HepG2 (cell line): ENCODE results near the gene TBCEL. TPM values are rescaled to one million over a fixed set of nuclear protein-coding genes. Genes with fewer than 3 reads are reported as not detected.

Experiments
- BRD4 ChIP-seq: sonication (generic); formaldehyde crosslinking; IDR thresholded peaks from 2 replicates; pipeline ENCODE4 v1.4.0; 2020; ENCODE audit warnings: missing genetic modification reagents
- FOXK2 ChIP-seq: fragments of 450-650 bp; IDR thresholded peaks from 2 replicates; pipeline ENCODE4 v1.6.1; 2016
- HIC2 ChIP-seq: sonication (generic); formaldehyde crosslinking; IDR thresholded peaks from 2 replicates; pipeline ENCODE4 v1.9.0; 2022; ENCODE audit warnings: low read depth, missing genetic modification reagents
- KDM4B ChIP-seq: sonication (generic); formaldehyde crosslinking; IDR thresholded peaks from 2 replicates; pipeline ENCODE4 v1.4.0; 2020; ENCODE audit warnings: missing genetic modification reagents
- KLF16 ChIP-seq, 2 experiments: sonication (generic) in 1 of 2; formaldehyde crosslinking in 1 of 2; IDR thresholded peaks; 2 replicates each; pipeline versions ENCODE4 v1.6.1 to v1.8.0; 2016 to 2023; ENCODE audit warnings: missing genetic modification reagents in 2 of 2, missing compliant biosample characterization in 1 of 2
- MNT ChIP-seq: fragments of 450-650 bp; IDR thresholded peaks from 2 replicates; pipeline ENCODE4 v1.6.1; 2016
- REPIN1 ChIP-seq: sonication (generic); formaldehyde crosslinking; IDR thresholded peaks from 2 replicates; pipeline ENCODE4 v1.8.0; 2022; ENCODE audit warnings: missing genetic modification reagents, low read depth, mild to moderate bottlenecking, borderline replicate concordance
- SAP130 ChIP-seq: IDR thresholded peaks from 2 replicates; pipeline ENCODE4 v1.6.1; 2016; ENCODE audit warnings: low read depth
- TCF7L2 ChIP-seq: IDR thresholded peaks from 2 replicates; pipeline ENCODE4 v1.6.1; 2011; ENCODE audit warnings: mild to moderate bottlenecking, low read depth, low read length, moderate library complexity
- TFDP1 ChIP-seq: IDR thresholded peaks from 2 replicates; pipeline ENCODE4 v1.6.1; 2016; ENCODE audit warnings: missing compliant biosample characterization, missing genetic modification reagents, borderline replicate concordance
- ZBTB20 ChIP-seq: sonication (generic); formaldehyde crosslinking; IDR thresholded peaks from 2 replicates; pipeline ENCODE4 v1.8.1; 2023; ENCODE audit warnings: missing genetic modification reagents, low read depth, mild to moderate bottlenecking, borderline replicate concordance
- ZFP36L2 ChIP-seq: sonication (generic); formaldehyde crosslinking; IDR thresholded peaks from 2 replicates; pipeline ENCODE4 v1.4.0; 2020; ENCODE audit warnings: missing genetic modification reagents
- ZNF281 ChIP-seq: sonication (generic); formaldehyde crosslinking; IDR thresholded peaks from 2 replicates; pipeline ENCODE4 v1.4.0; 2020; ENCODE audit warnings: missing genetic modification reagents, borderline replicate concordance
- ZNF282 ChIP-seq: fragments of 450-650 bp; IDR thresholded peaks from 2 replicates; pipeline ENCODE4 v1.6.1; 2018; ENCODE audit not compliant: partially characterized antibody
- ZNF614 ChIP-seq: IDR thresholded peaks from 2 replicates; pipeline ENCODE4 v1.6.1; 2018; ENCODE audit warnings: missing biosample characterization, missing genetic modification reagents, inconsistent platforms, borderline replicate concordance
- ZNF629 ChIP-seq: sonication (generic); formaldehyde crosslinking; conservative IDR thresholded peaks from 2 replicates; pipeline ENCODE4 v1.5.0; 2020; ENCODE audit warnings: missing genetic modification reagents
- ZNF652 ChIP-seq: IDR thresholded peaks from 2 replicates; pipeline ENCODE4 v1.6.1; 2016; ENCODE audit warnings: low read depth, borderline replicate concordance
- ZNF709 ChIP-seq: sonication (generic); formaldehyde crosslinking; IDR thresholded peaks from 2 replicates; pipeline ENCODE4 v1.5.0; 2020; ENCODE audit warnings: mild to moderate bottlenecking, missing genetic modification reagents
- ZNF740 ChIP-seq: sonication (generic); formaldehyde crosslinking; IDR thresholded peaks from 2 replicates; pipeline ENCODE4 v1.4.0; 2020; ENCODE audit warnings: missing genetic modification reagents
- ZNF777 ChIP-seq: sonication (generic); formaldehyde crosslinking; IDR thresholded peaks from 2 replicates; pipeline ENCODE4 v1.4.0; 2020; ENCODE audit warnings: missing genetic modification reagents
- ZNF800 ChIP-seq: sonication (generic); formaldehyde crosslinking; IDR thresholded peaks from 2 replicates; pipeline ENCODE4 v1.4.0; 2020; ENCODE audit warnings: missing genetic modification reagents
- polyA plus RNA-seq, 8 experiments: library from polyadenylated mRNA; depleted of rRNA in 3 of 8; stranded (reverse) in 7 of 8; unstranded in 1 of 8; fragments of >200 nt; fragmentation: Illumina TruSeq in 4 of 8; extraction: Trizol in 4 of 8; gene quantifications; 2 replicates each; pipeline versions ENCODE4 v1.2.1 to v1.2.3, GENCODE V29; 2011 to 2016; ENCODE audit warnings: low read depth in 4 of 8, missing spikeins in 1 of 8, mixed read lengths in 1 of 8; ENCODE audit not compliant: insufficient read depth in 1 of 8
- total RNA-seq, 5 experiments: library from RNA; depleted of rRNA; stranded (reverse); fragments of >200 nt; fragmentation: Illumina TruSeq; extraction: Trizol; gene quantifications; 2 replicates each; pipeline ENCODE4 v1.2.3, GENCODE V29; 2016; ENCODE audit warnings: low read depth in 1 of 5

The TBCEL gene
- total and polyA plus RNA-seq, 2 of the 13 experiments (the other 11 are each of a cell fraction or from before 2014, with no cell fraction given): 6.1 to 12.5 TPM

- TF ChIP-seq TCF7L2 (no peak), ZNF800 (CRISPR knock-in tag) (no peak), SAP130 (CRISPR knock-in tag) (peak; percentile 45; the same call in 1 of the 2 replicates), KLF16 (CRISPR knock-in tag; IDR thresholded peaks at IDR 0.05) (no peak), TFDP1 (CRISPR knock-in tag) (no peak), ZNF614 (CRISPR knock-in tag) (no peak), ZNF282 (no peak), BRD4 (CRISPR knock-in tag) (no peak), ZNF709 (CRISPR knock-in tag) (no peak), ZFP36L2 (CRISPR knock-in tag) (no peak), ZNF740 (CRISPR knock-in tag) (no peak), ZBTB20 (peak; percentile 20; the same call in 1 of the 2 replicates), HIC2 (CRISPR knock-in tag) (no peak), REPIN1 (CRISPR knock-in tag) (no peak), ZNF777 (CRISPR knock-in tag) (no peak), ZNF281 (CRISPR knock-in tag) (no peak), ZNF652 (CRISPR knock-in tag) (no peak; the same call in 1 of the 2 replicates), FOXK2 (no peak), ZNF629 (CRISPR knock-in tag) (no peak), KDM4B (CRISPR knock-in tag) (no peak), MNT (no peak)
Measured at GRCh38 chr11:121038648-121039409, 14.9 kb downstream of the TBCEL start (continued).
